H1 (cell line): ENCODE results near the gene WDFY3. TPM values are rescaled to one million over a fixed set of nuclear protein-coding genes. Genes with fewer than 3 reads are reported as not detected.

Experiments
- CTCF ChIA-PET: fragments of 300-600 bp; sonication (Branson Sonifier 250); formaldehyde crosslinking; loops from one replicate; lab custom pipeline; 2021; ENCODE audit not compliant: partially characterized antibody; lab: Charles Lee
- POLR2A ChIA-PET: fragments of 300-600 bp; sonication (Branson Sonifier 250); formaldehyde crosslinking; loops from one replicate; lab custom pipeline; 2021; ENCODE audit warnings: inconsistent platforms; ENCODE audit not compliant: partially characterized antibody; lab: Charles Lee
- DNase-seq, 2 experiments: peaks; one replicate each; pipeline versions ENCODE4 v3.0.0 to v3.0.0-alpha.2; 2010 to 2022; ENCODE audit warnings: low spot score in 2 of 2, low read depth in 1 of 2, mixed read lengths in 1 of 2
- FAIRE-seq: peaks from 2 replicates; lab custom pipeline; 2011; peaks lifted over from hg19 to GRCh38; lab: Jason Lieb, UNC
- H2AFZ ChIP-seq: 2 replicates; pipeline ENCODE4 v1.8.1; 2012; ENCODE audit warnings: low read length, inconsistent platforms
- H2AK5ac ChIP-seq: 2 replicates; pipeline ENCODE4 v1.6.1; 2013; ENCODE audit warnings: low read depth, low read length
- H2BK120ac ChIP-seq: replicated peaks from 2 replicates; pipeline ENCODE3; 2013; ENCODE audit warnings: low read depth, low read length, inconsistent platforms
- H2BK12ac ChIP-seq: 2 replicates; pipeline ENCODE4 v1.6.1; 2013; ENCODE audit warnings: low read depth, low read length
- H2BK15ac ChIP-seq: 2 replicates; pipeline ENCODE4 v1.6.1; 2013; ENCODE audit warnings: low read length
- H2BK20ac ChIP-seq: 2 replicates; pipeline ENCODE4 v1.6.1; 2013; ENCODE audit warnings: low read length
- H2BK5ac ChIP-seq: 2 replicates; pipeline ENCODE4 v1.6.1; 2013; ENCODE audit warnings: low read depth, low read length
- H3K14ac ChIP-seq: 2 replicates; pipeline ENCODE4 v1.6.1; 2013; ENCODE audit warnings: inconsistent platforms; ENCODE audit not compliant: insufficient read length
- H3K18ac ChIP-seq: 2 replicates; pipeline ENCODE4 v1.6.1; 2013; ENCODE audit warnings: low read length; ENCODE audit errors: extremely low read depth
- H3K23ac ChIP-seq: 2 replicates; pipeline ENCODE4 v1.6.1; 2013; ENCODE audit warnings: inconsistent platforms; ENCODE audit not compliant: insufficient read length
- H3K23me2 ChIP-seq: 2 replicates; pipeline ENCODE4 v1.6.1; 2013; ENCODE audit warnings: low read depth, low read length
- H3K27ac ChIP-seq: 2 replicates; pipeline ENCODE4 v1.6.1; 2011; ENCODE audit warnings: low read depth, low read length, inconsistent platforms
- H3K27me3 ChIP-seq, 4 experiments: replicated peaks in 1 of 4; 1 replicate in 1 of 4; 2 replicates in 3 of 4; pipeline versions ENCODE4 v1.6.1 to v1.8.1; 2011 to 2013; ENCODE audit warnings: low read length in 3 of 4, mild to moderate bottlenecking in 3 of 4, inconsistent platforms in 2 of 4, mixed read lengths in 2 of 4, moderate library complexity in 1 of 4; ENCODE audit not compliant: control insufficient read depth in 3 of 4, insufficient read depth in 3 of 4; ENCODE audit errors: extremely low read depth in 1 of 4
- H3K36me3 ChIP-seq, 4 experiments: 2 replicates each; pipeline versions ENCODE4 v1.6.1 to v1.8.1; 2011 to 2013; ENCODE audit warnings: mild to moderate bottlenecking in 4 of 4, low read length in 3 of 4, moderate library complexity in 2 of 4, control low read depth in 1 of 4, inconsistent platforms in 1 of 4; ENCODE audit not compliant: insufficient read depth in 4 of 4, control insufficient read depth in 2 of 4
- H3K4ac ChIP-seq: replicated peaks from 2 replicates; pipeline ENCODE3; 2013; ENCODE audit warnings: low read length, low read depth, mixed read lengths, inconsistent platforms; ENCODE audit not compliant: insufficient read length
- H3K4me1 ChIP-seq, 4 experiments: replicated peaks in 1 of 4; 1 replicate in 1 of 4; 2 replicates in 3 of 4; pipeline versions ENCODE4 v1.6.1 to v1.8.1; 2011 to 2013; ENCODE audit warnings: low read length in 3 of 4, inconsistent platforms in 2 of 4, mixed read lengths in 1 of 4; ENCODE audit not compliant: insufficient read depth in 4 of 4, control insufficient read depth in 3 of 4
- H3K4me2 ChIP-seq, 2 experiments: 2 replicates each; pipeline versions ENCODE4 v1.6.1 to v1.8.1; 2011 to 2013; ENCODE audit warnings: low read depth in 2 of 2, low read length in 2 of 2, control low read depth in 1 of 2, inconsistent platforms in 1 of 2, mild to moderate bottlenecking in 1 of 2; ENCODE audit not compliant: insufficient read depth in 1 of 2
- H3K4me3 ChIP-seq, 4 experiments: fragments of 200-600, 300-600 bp in 1 of 4; sonication (generic), shearing (Covaris generic), sonication (Bioruptor Twin) in 1 of 4; 2 replicates each; pipeline versions ENCODE4 v1.5.1 to v1.8.1; 2011 to 2016; ENCODE audit warnings: low read length in 4 of 4, low read depth in 3 of 4, control low read depth in 2 of 4, inconsistent platforms in 2 of 4, mild to moderate bottlenecking in 2 of 4, mixed read lengths in 1 of 4, moderate library complexity in 1 of 4; ENCODE audit not compliant: insufficient read depth in 2 of 4; ENCODE audit errors: extremely low read depth in 1 of 4
- H3K56ac ChIP-seq: replicated peaks from 2 replicates; pipeline ENCODE3; 2013; ENCODE audit warnings: low read depth, mild to moderate bottlenecking, mixed read lengths, low read length, inconsistent platforms; ENCODE audit not compliant: insufficient read length
- H3K79me1 ChIP-seq: 2 replicates; pipeline ENCODE4 v1.6.1; 2013; ENCODE audit warnings: low read depth, low read length, control low read depth
- H3K79me2 ChIP-seq, 2 experiments: 2 replicates each; pipeline versions ENCODE4 v1.6.1 to v1.8.1; 2012 to 2013; ENCODE audit warnings: low read length in 2 of 2, mild to moderate bottlenecking in 2 of 2, inconsistent platforms in 1 of 2; ENCODE audit not compliant: insufficient read depth in 2 of 2, control insufficient read depth in 1 of 2
- H3K9ac ChIP-seq, 4 experiments: replicated peaks in 1 of 4; 1 replicate in 1 of 4; 2 replicates in 3 of 4; pipeline versions ENCODE4 v1.6.1 to v1.8.1; 2011 to 2013; ENCODE audit warnings: low read depth in 3 of 4, low read length in 3 of 4, control low read depth in 2 of 4, mild to moderate bottlenecking in 2 of 4, moderate library complexity in 2 of 4, inconsistent platforms in 1 of 4; ENCODE audit errors: extremely low read depth in 1 of 4
- H3K9me3 ChIP-seq, 2 experiments: 2 replicates each; pipeline versions ENCODE4 v1.6.1 to v1.8.1; 2012 to 2013; ENCODE audit warnings: mild to moderate bottlenecking in 2 of 2, moderate library complexity in 2 of 2, control low read depth in 1 of 2, inconsistent platforms in 1 of 2, low read depth in 1 of 2, low read length in 1 of 2, mixed read lengths in 1 of 2; ENCODE audit not compliant: insufficient read depth in 2 of 2
- H4K20me1 ChIP-seq, 2 experiments: replicated peaks in 1 of 2; 2 replicates each; pipeline versions ENCODE3 to v1.8.1; 2011 to 2013; ENCODE audit warnings: inconsistent platforms in 2 of 2, low read length in 2 of 2, mild to moderate bottlenecking in 1 of 2; ENCODE audit not compliant: insufficient read depth in 2 of 2, control insufficient read depth in 1 of 2
- H4K5ac ChIP-seq: 2 replicates; pipeline ENCODE4 v1.6.1; 2013; ENCODE audit warnings: low read length, low read depth, mixed read lengths, inconsistent platforms; ENCODE audit not compliant: insufficient read length
- H4K8ac ChIP-seq: 2 replicates; pipeline ENCODE4 v1.8.0; 2013; ENCODE audit warnings: mild to moderate bottlenecking, moderate library complexity, low read length, inconsistent platforms; ENCODE audit not compliant: insufficient read depth; ENCODE audit errors: extremely low read depth
- H4K91ac ChIP-seq: replicated peaks from 2 replicates; pipeline ENCODE3; 2013; ENCODE audit warnings: low read length, mixed read lengths, inconsistent platforms; ENCODE audit not compliant: insufficient read length
- SP4 ChIP-seq: IDR thresholded peaks from 2 replicates; pipeline ENCODE4 v1.6.1; 2012; ENCODE audit warnings: low read length, inconsistent platforms
- WGBS, 2 experiments: shearing (Covaris generic) in 1 of 2; methylation state at CpG; one replicate each; pipeline versions ENCODE4 v1.1.6 to v1.1.7; 2013 to 2015; ENCODE audit warnings: low lambda C conversion rate in 2 of 2, mixed read lengths in 2 of 2, inconsistent platforms in 1 of 2, low coverage in 1 of 2, missing lambda C conversion rate in 1 of 2; ENCODE audit not compliant: insufficient replicate concordance in 2 of 2, insufficient coverage in 1 of 2, insufficient read length in 1 of 2; ENCODE audit errors: extremely low coverage in 1 of 2, missing lambda C conversion rate in 1 of 2; 5-methylcytosine and 5-hydroxymethylcytosine counted together
- polyA plus RNA-seq, 7 experiments: library from polyadenylated mRNA; depleted of rRNA in 3 of 7; stranded (reverse) in 5 of 7; unstranded in 2 of 7; fragments of >200 nt in 5 of 7; fragments of 200-250 nt in 2 of 7; gene quantifications; 1 replicate in 5 of 7; 2 replicates in 1 of 7; 4 replicates in 1 of 7; pipeline versions ENCODE4 v1.2.1 to v1.2.3, GENCODE V29; 2011 to 2013; ENCODE audit warnings: missing spikeins in 2 of 7, mixed read lengths in 2 of 7
- total RNA-seq: library from RNA; stranded (reverse); fragmentation: NEBNext Ultra II Directional; extraction: Animal tissue kit (Norgen Biotek cat#: 25700); gene quantifications from 2 replicates; pipeline ENCODE4 v1.2.1, GENCODE V29; 2021

Gene WDFY3
- total and polyA plus RNA-seq, 2 of the 8 experiments (the other 6 are each of a cell fraction or from before 2014, with no cell fraction given), result 25.6 to 62.4 TPM

GRCh38 chr4:84995386-84995785, 28.9 kb upstream of the WDFY3 start:
- POLR2A ChIA-PET, result no interaction called here
- FAIRE-seq, result no peak

More at GRCh38 chr4:84995386-84995785, 28.9 kb upstream of the WDFY3 start:
- no peaks in the 10 kb centered on the region for H3K79me2 ChIP-seq
- no peaks in the 10 kb centered on the region for H3K36me3 ChIP-seq
- no peak overlapping the region for H4K91ac ChIP-seq
- no peak overlapping the region for H2BK20ac ChIP-seq
- peak overlapping the region; percentile 40; the same call in 1 of the 2 replicates for H2BK15ac ChIP-seq
- 91% methylated on average over 3 of the region's 3 CpGs; no CpG with 5 or more reads in 1 of the 2 experiments for WGBS, 2 experiments
- no peaks in the 10 kb centered on the region for H3K23me2 ChIP-seq
- H3K9me3 ChIP-seq, result no peaks in the 10 kb centered on the region
- H3K18ac ChIP-seq, result no peak overlapping the region
- H2BK12ac ChIP-seq, result no peak overlapping the region
- no peak for DNase-seq
- no peak overlapping the region for H3K4me3 ChIP-seq
- H2BK120ac ChIP-seq, result no peak overlapping the region
- no peak overlapping the region for H2BK5ac ChIP-seq
- no peak overlapping the region for H2AK5ac ChIP-seq
- H3K4me2 ChIP-seq, result no peak overlapping the region
- no peaks in the 10 kb centered on the region for H4K20me1 ChIP-seq
- no peak for TF ChIP-seq SP4
- no peak overlapping the region for H3K9ac ChIP-seq
- H3K56ac ChIP-seq, result no peak overlapping the region
- H3K27me3 ChIP-seq, result no peaks in the 10 kb centered on the region
- CTCF ChIA-PET, result no interaction called here
- no peak overlapping the region for H3K4ac ChIP-seq
- H3K4me1 ChIP-seq, result no peaks in the 10 kb centered on the region; a peak in 1 of 7 replicates
- H3K27ac ChIP-seq, result no peak overlapping the region
- no peak overlapping the region for H4K8ac ChIP-seq
- H2AFZ ChIP-seq, result peak overlapping the region; percentile 41; the same call in 1 of the 2 replicates
- H3K14ac ChIP-seq, result no peak overlapping the region
- H3K79me1 ChIP-seq, result no peaks in the 10 kb centered on the region
- H4K5ac ChIP-seq, result no peak overlapping the region
- H3K23ac ChIP-seq, result no peak overlapping the region
